OCI-M1 (cell line): ENCODE results near the gene BICRA.

Experiments used
- DNase-seq: peaks from one replicate; lab custom pipeline; 2025; lab: John Stamatoyannopoulos, UW

Gene BICRA

GRCh38 chr19:47750752-47751151 lies 141.8 kb downstream of the BICRA start:
- no peak for DNase-seq

- DNase-seq: no peak
These were observed 143.7 kb downstream of the BICRA start for GRCh38 chr19:47752440-47753211.
